Erythroblast (primary cell): ENCODE data around the gene CPEB4.

ENCODE experiments used
- GATA1 ChIP-seq: IDR thresholded peaks from 2 replicates; pipeline ENCODE4 v1.6.1; 2011; ENCODE audit warnings: low read depth, mild to moderate bottlenecking, control low read depth, low read length, moderate library complexity
- POLR2A ChIP-seq: IDR thresholded peaks from 2 replicates; pipeline ENCODE4 v1.6.1; 2011; ENCODE audit warnings: mild to moderate bottlenecking, low read length

- TF ChIP-seq POLR2A (no peak), GATA1 (no peak)
These were observed 5.0 kb downstream of the CPEB4 start for GRCh38 chr5:173893192-173893561.
